MCF 10A (cell line): ENCODE measurements around the gene STOM. TPM values are rescaled to one million over a fixed set of nuclear protein-coding genes. Genes with fewer than 3 reads are reported as not detected.

Experiments
- BruUV-seq: library from RNA; stranded (reverse); fragments of 400-500 nt; replicated peaks from 2 replicates; lab custom pipeline; 2021; lab: Mats Ljungman, UMichigan
- CTCF ChIA-PET: fragments of 300-600 bp; sonication (Branson Sonifier 250); formaldehyde crosslinking; extraction: SDS; loops from one replicate; lab custom pipeline; 2021; ENCODE audit warnings: antibody characterized with exemption, inconsistent platforms; lab: Yijun Ruan, JAX
- POLR2A ChIA-PET: fragments of 300-600, 350-650 bp; sonication (Branson Sonifier 250); formaldehyde crosslinking; extraction: SDS; loops from one replicate; lab custom pipeline; 2020; ENCODE audit warnings: antibody characterized with exemption, inconsistent platforms; lab: Yijun Ruan, JAX
- DNase-seq: peaks from one replicate; pipeline ENCODE4 v3.0.0-alpha.2; 2018; ENCODE audit not compliant: unreplicated experiment
- H3K27ac Mint-ChIP-seq: one replicate; pipeline ENCODE4 v1.8.0; 2022; ENCODE audit warnings: mild to moderate bottlenecking, low read depth, mixed read lengths; ENCODE audit not compliant: unreplicated experiment
- H3K27me3 Mint-ChIP-seq: one replicate; pipeline ENCODE4 v1.8.0; 2022; ENCODE audit warnings: mixed read lengths; ENCODE audit not compliant: insufficient read depth, unreplicated experiment
- H3K36me3 Mint-ChIP-seq: one replicate; pipeline ENCODE4 v1.8.0; 2022; ENCODE audit warnings: mild to moderate bottlenecking, moderate library complexity, mixed read lengths; ENCODE audit not compliant: insufficient read depth, unreplicated experiment
- H3K4me1 Mint-ChIP-seq: one replicate; pipeline ENCODE4 v1.8.0; 2022; ENCODE audit warnings: mixed read lengths; ENCODE audit not compliant: insufficient read depth, unreplicated experiment
- H3K4me3 Mint-ChIP-seq: one replicate; pipeline ENCODE4 v1.8.0; 2022; ENCODE audit warnings: mild to moderate bottlenecking, moderate library complexity, mixed read lengths; ENCODE audit not compliant: unreplicated experiment
- H3K9me3 Mint-ChIP-seq: one replicate; pipeline ENCODE4 v1.8.0; 2022; ENCODE audit warnings: mixed read lengths; ENCODE audit not compliant: unreplicated experiment
- intact Hi-C: fragments of 100-400 bp; cut with micrococcal nuclease; formaldehyde crosslinking; loops from 2 replicates; pipeline ENCODE4 v1.14.1; 2022
- total RNA-seq: library from RNA; stranded (reverse); gene quantifications from 2 replicates; pipeline ENCODE4 v1.2.3, GENCODE V29; 2022
- TF ChIP-seq, protein P1 (sequence below): fragments of 200-600 bp; IDR thresholded peaks from one replicate; pipeline ENCODE4 v1.8.0; 2022; ENCODE audit warnings: antibody characterized with exemption, mild to moderate bottlenecking; ENCODE audit not compliant: unreplicated experiment

The STOM gene
- total RNA-seq, 1 experiment from 2014 or later = 231 TPM

DNA sequence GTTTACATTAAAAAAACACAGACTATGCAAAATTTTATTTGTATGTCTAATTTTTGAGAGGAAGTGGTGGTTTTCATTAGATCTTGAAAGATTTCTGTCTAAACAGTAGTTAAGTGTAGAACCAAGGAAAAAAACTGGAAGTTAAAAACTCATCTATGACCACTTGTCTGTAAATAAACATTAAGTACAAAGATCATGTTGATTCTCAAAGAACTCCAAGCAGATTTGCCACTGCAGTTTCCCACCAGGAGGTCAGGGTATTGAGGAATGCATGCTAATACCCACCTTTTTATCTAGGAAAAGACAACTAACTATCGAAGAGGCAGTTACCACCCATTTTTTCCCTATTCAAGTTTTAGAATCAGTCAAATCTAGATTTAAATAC, 1.9 kb downstream of the STOM start:
- TF ChIP-seq, protein P1, sequence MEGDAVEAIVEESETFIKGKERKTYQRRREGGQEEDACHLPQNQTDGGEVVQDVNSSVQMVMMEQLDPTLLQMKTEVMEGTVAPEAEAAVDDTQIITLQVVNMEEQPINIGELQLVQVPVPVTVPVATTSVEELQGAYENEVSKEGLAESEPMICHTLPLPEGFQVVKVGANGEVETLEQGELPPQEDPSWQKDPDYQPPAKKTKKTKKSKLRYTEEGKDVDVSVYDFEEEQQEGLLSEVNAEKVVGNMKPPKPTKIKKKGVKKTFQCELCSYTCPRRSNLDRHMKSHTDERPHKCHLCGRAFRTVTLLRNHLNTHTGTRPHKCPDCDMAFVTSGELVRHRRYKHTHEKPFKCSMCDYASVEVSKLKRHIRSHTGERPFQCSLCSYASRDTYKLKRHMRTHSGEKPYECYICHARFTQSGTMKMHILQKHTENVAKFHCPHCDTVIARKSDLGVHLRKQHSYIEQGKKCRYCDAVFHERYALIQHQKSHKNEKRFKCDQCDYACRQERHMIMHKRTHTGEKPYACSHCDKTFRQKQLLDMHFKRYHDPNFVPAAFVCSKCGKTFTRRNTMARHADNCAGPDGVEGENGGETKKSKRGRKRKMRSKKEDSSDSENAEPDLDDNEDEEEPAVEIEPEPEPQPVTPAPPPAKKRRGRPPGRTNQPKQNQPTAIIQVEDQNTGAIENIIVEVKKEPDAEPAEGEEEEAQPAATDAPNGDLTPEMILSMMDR = no peak
- ChIA-PET POLR2A (interaction anchor here (0.7 to 4.4 kb wide), 9 partner anchors 18 to 166 kb away, joined by 3 to 21 read pairs (median 7); partner anchors contain the start of genes GSN and RAB14), CTCF (interaction anchor here (0.6 to 1.8 kb wide), 5 partner anchors 31 to 88 kb away, joined by 3 to 10 read pairs (median 4); no protein-coding TSS in a partner anchor)
- peaks cover 42% of the 10 kb centered on the region for H3K36me3 Mint-ChIP-seq
- BruUV-seq = no TSS peak
- DNase-seq = no peak
- H3K27me3 Mint-ChIP-seq = no peaks in the 10 kb centered on the region
- peak overlapping the region; percentile 12 for H3K27ac Mint-ChIP-seq
- peaks cover 54% of the 10 kb centered on the region for H3K4me1 Mint-ChIP-seq
- intact Hi-C loops = no loop called here
- peaks cover 8% of the 10 kb centered on the region for H3K9me3 Mint-ChIP-seq
- peak overlapping the region; percentile 86 for H3K4me3 Mint-ChIP-seq

DNA sequence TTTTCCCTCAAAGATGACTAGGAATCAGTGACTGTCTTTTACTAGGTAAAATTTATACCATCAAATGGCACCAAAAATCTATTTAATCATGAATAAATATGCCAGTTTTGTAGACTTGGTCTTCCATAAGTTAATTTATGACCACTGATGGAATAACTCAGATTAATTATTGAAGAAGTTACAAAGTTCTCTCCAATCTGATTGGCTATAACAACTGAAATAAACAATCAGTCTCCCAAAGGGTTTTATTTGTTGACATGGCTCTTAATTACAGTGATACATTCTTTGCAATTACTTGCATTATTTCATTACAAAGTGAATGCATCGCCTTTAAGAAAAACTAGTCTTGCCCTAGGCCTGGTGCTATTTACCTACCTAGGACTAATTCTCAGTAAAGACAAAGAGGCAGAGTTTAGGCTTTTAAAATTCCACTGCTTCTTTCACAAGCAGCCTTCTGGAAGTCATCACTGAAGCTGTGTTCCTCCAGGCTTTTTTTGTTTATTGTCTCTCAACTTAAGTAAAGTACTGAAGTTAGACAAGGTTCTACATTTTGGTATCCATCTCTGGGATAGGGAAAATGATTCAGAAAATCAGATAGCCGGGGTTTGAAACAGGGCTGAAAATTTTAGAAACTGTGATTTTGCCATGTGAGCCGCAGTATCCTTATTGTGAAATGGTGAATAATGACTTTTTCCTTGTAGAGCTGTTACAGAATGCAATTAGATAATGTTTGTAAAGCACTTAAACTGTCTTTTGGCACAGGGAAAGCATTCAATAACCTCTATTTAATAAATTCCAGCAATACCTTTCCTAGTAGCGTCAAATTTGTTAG, 2.5 kb downstream of the STOM start:
- BruUV-seq = no TSS peak
- Mint-ChIP-seq H3K4me3 (peak overlapping the region; percentile 86), H3K27me3 (no peaks in the 10 kb centered on the region), H3K36me3 (peaks cover 48% of the 10 kb centered on the region), H3K9me3 (peaks cover 8% of the 10 kb centered on the region), H3K27ac (peak overlapping the region; percentile 12), H3K4me1 (peaks cover 54% of the 10 kb centered on the region)
- ChIA-PET POLR2A (interaction anchor here (0.7 to 4.4 kb wide), 8 partner anchors 17 to 155 kb away, joined by 3 to 21 read pairs (median 6); partner anchors contain the start of gene GSN), CTCF (interaction anchor here (0.5 to 1.8 kb wide), 9 partner anchors 9 to 152 kb away, joined by 3 to 9 read pairs (median 3); no protein-coding TSS in a partner anchor)
- intact Hi-C loops = no loop called here
- DNase-seq = no peak
- TF ChIP-seq, protein P1 = no peak

DNA sequence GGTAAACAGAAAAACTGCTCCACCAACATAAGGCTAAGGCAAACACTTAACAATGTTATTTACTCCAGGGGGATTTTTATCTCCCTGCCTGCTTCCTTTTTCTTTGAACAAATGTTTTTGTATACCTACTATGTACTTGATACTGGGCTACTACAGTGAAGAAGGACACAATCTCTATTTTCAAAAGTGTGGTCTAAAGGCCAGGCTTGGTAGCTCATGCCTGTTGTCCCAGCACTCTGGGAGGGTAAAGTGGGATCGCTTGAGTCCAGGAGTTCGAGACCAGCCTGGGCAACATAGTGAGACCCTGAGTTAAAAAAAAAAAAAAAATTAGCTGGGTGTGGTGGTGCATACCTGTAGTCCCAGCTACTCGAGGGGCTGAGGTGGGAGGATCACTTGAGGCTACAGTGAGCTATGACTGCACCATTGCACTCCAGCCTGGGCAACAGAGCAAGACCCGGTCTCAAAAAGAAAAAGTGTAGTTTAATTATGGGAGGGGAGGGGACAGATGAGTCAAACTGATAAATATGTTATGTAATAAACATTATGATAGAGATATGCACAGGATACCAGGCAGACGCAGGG, 3.3 kb downstream of the STOM start:
- peaks cover 53% of the 10 kb centered on the region for H3K36me3 Mint-ChIP-seq
- no TSS peak for BruUV-seq
- CTCF ChIA-PET = interaction anchor here (0.5 to 1.8 kb wide), 9 partner anchors 9 to 151 kb away, joined by 3 to 9 read pairs (median 3); no protein-coding TSS in a partner anchor
- intact Hi-C loops = no loop called here
- peak overlapping the region; percentile 86 for H3K4me3 Mint-ChIP-seq
- H3K9me3 Mint-ChIP-seq = peaks cover 8% of the 10 kb centered on the region
- no peaks in the 10 kb centered on the region for H3K27me3 Mint-ChIP-seq
- DNase-seq = no peak
- H3K4me1 Mint-ChIP-seq = peaks cover 49% of the 10 kb centered on the region
- POLR2A ChIA-PET = interaction anchor here (0.8 to 4.4 kb wide), 4 partner anchors 9 to 80 kb away, joined by 5 to 21 read pairs (median 8); no protein-coding TSS in a partner anchor
- TF ChIP-seq, protein P1 = no peak
- peak overlapping the region; percentile 74 for H3K27ac Mint-ChIP-seq
